ENCODE results near the gene RBMS1. TPM values are rescaled to one million over a fixed set of nuclear protein-coding genes. Genes with fewer than 3 reads are reported as not detected.

The RBMS1 gene
- total and polyA plus RNA-seq, 2 of the 13 experiments (the other 11 are each of a cell fraction or from before 2014, with no cell fraction given) = 55.5 to 110 TPM

GRCh38 chr2:160437273-160437672 lies 56.3 kb downstream of the RBMS1 start:
- H2AFZ ChIP-seq (ENCODE audit: low read length) = no peak overlapping the region
- FAIRE-seq = no peak
- no peaks in the 10 kb centered on the region for H4K20me1 ChIP-seq (ENCODE audit: insufficient read depth, low read length)
- H3K4me2 ChIP-seq (ENCODE audit: low read depth, low read length) = no peak overlapping the region
- POLR2A ChIA-PET = no interaction called here
- H3K79me2 ChIP-seq (ENCODE audit: insufficient read depth, low read length) = peaks cover 11% of the 10 kb centered on the region
- intact Hi-C loops (cut with micrococcal nuclease; ENCODE audit: unreplicated experiment) = no loop called here
- no peak overlapping the region for H3K4me3 ChIP-seq (replicated peaks in 1 of 3; ENCODE audit: insufficient read depth in 1 of 3, low read depth in 2 of 3, low read length in 3 of 3)
- BruUV-seq (replicated peaks) = no TSS peak
- TF ChIP-seq ZNF513 (CRISPR knock-in tag; conservative IDR thresholded peaks at IDR 0.05) (no peak), PRDM4 (CRISPR knock-in tag; IDR thresholded peaks at IDR 0.05; ENCODE audit: borderline replicate concordance) (no peak), ZNF577 (CRISPR knock-in tag; IDR thresholded peaks at IDR 0.05; ENCODE audit: borderline replicate concordance, low read depth) (no peak), KIAA2018 (CRISPR knock-in tag; IDR thresholded peaks at IDR 0.05; ENCODE audit: borderline replicate concordance) (no peak), FOXO1 (CRISPR knock-in tag; IDR thresholded peaks at IDR 0.05) (no peak), ZNF790 (CRISPR knock-in tag; IDR thresholded peaks at IDR 0.05; ENCODE audit: borderline replicate concordance) (no peak), SETDB1 (CRISPR knock-in tag; IDR thresholded peaks at IDR 0.05; ENCODE audit: borderline replicate concordance) (no peak), FOXP4 (CRISPR knock-in tag; IDR thresholded peaks at IDR 0.05) (no peak), MAZ (IDR thresholded peaks at IDR 0.05; ENCODE audit: borderline replicate concordance, low read depth, low read length) (no peak), MAZ (CRISPR knock-in tag; IDR thresholded peaks at IDR 0.05; ENCODE audit: low read depth) (no peak)
- H3K27ac ChIP-seq (ENCODE audit: extremely low read length, insufficient read depth, low read length) = no peak overlapping the region
- in situ Hi-C loops (cut with HindIII; ENCODE audit: extremely low pct_ligation_motif_present, low pct_unique_long_range_greater_than_20kb) = no loop called here
- no peak for ATAC-seq
- H3K27me3 ChIP-seq (ENCODE audit: control insufficient read depth in 1 of 2, insufficient read depth in 2 of 2, low read length in 2 of 2) = no peaks in the 10 kb centered on the region
- CTCF ChIA-PET (ENCODE audit: low intra/inter-chr PET ratio, low total read pairs) = no interaction called here
- WGBS (ENCODE audit: low lambda C conversion rate) = 99% methylated on average over 4 of the region's 4 CpGs
- H3K36me3 ChIP-seq (replicated peaks in 1 of 2; ENCODE audit: control insufficient read depth in 1 of 2, insufficient read depth in 2 of 2, low read length in 2 of 2) = no peaks in the 10 kb centered on the region
- no peak for DNase-seq (ENCODE audit: low spot score)
- peaks cover 23% of the 10 kb centered on the region for H3K4me1 ChIP-seq (ENCODE audit: insufficient read depth, low read length)
- no peak overlapping the region for H3K9ac ChIP-seq (ENCODE audit: insufficient read depth, low read depth, low read length)
- no peaks in the 10 kb centered on the region for H3K9me3 ChIP-seq (ENCODE audit: low read length)

Measured in HepG2 (cell line).